ENCODE results near the gene EXOC6B.

DNA sequence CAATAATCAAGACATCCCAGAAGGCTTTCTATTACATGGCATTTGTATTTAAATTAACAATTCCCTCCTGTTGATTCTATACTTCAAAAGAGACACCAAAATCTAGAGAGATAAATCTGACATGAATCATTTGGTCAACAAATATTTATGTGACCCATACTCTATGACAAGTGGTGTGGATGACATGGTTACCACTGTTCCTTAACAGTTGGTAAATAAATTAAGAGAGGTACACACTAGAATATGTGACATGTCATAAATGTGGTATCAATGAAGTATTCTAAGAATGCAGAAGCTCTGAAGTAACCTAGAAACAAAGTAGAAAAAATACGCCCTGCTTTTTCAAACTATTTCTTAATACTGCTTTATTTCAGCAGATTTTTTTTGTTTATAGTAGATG is 255.4 kb downstream of the EXOC6B start:
- TF ChIP-seq, protein P1, sequence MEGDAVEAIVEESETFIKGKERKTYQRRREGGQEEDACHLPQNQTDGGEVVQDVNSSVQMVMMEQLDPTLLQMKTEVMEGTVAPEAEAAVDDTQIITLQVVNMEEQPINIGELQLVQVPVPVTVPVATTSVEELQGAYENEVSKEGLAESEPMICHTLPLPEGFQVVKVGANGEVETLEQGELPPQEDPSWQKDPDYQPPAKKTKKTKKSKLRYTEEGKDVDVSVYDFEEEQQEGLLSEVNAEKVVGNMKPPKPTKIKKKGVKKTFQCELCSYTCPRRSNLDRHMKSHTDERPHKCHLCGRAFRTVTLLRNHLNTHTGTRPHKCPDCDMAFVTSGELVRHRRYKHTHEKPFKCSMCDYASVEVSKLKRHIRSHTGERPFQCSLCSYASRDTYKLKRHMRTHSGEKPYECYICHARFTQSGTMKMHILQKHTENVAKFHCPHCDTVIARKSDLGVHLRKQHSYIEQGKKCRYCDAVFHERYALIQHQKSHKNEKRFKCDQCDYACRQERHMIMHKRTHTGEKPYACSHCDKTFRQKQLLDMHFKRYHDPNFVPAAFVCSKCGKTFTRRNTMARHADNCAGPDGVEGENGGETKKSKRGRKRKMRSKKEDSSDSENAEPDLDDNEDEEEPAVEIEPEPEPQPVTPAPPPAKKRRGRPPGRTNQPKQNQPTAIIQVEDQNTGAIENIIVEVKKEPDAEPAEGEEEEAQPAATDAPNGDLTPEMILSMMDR (IDR thresholded peaks at IDR 0.05), result no peak
- TF ChIP-seq POLR2A (IDR thresholded peaks at IDR 0.05), result no peak
